HG02759 (cell line): ENCODE measurements around the gene NTN3.

Experiments used
- ATAC-seq: cut with Tn5 transposase; IDR thresholded peaks from one replicate; pipeline ENCODE4 v1.9.1; 2021; ENCODE audit warnings: mild to moderate bottlenecking, moderate library complexity; ENCODE audit not compliant: unreplicated experiment

NTN3 gene

DNA sequence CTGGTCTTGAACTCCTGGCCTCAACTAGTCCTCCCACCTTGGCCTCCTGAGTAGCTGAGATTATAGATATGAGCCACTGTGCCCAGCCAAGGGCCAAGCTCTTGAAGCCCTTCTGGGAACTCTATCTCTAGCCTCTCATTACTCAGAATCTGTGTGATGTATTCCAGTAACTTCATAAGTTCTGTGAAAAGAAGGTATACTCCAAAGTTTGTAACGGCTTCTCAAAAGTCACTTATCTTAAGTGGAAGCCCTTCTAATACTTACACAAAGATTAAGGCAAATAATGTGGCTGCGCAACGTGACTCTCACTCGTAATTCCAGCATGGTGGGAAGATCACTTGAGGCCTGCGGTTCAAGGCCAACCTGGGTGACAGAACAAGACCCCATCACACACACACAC lies 23.5 kb downstream of the NTN3 start:
- no peak for ATAC-seq

DNA sequence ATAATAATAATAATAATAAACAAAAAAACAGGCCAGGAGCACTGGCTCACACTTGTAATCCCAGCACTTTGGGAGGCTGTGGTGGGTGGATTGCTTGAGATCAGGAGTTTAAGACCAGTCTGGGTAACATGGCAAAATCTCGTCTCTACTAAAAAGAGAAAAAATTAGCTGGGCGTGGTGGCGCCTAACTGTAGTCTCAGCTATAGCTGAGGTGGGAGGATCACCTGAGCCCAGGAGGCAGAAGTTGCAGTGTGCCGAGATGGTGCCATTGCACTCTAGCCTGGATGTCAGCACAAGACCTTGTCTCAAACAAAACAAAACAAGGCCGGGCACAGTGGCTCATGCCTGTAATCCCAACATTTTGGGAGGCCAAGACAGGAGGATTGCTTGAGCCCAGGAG lies 23.9 kb downstream of the NTN3 start:
- no peak for ATAC-seq

DNA sequence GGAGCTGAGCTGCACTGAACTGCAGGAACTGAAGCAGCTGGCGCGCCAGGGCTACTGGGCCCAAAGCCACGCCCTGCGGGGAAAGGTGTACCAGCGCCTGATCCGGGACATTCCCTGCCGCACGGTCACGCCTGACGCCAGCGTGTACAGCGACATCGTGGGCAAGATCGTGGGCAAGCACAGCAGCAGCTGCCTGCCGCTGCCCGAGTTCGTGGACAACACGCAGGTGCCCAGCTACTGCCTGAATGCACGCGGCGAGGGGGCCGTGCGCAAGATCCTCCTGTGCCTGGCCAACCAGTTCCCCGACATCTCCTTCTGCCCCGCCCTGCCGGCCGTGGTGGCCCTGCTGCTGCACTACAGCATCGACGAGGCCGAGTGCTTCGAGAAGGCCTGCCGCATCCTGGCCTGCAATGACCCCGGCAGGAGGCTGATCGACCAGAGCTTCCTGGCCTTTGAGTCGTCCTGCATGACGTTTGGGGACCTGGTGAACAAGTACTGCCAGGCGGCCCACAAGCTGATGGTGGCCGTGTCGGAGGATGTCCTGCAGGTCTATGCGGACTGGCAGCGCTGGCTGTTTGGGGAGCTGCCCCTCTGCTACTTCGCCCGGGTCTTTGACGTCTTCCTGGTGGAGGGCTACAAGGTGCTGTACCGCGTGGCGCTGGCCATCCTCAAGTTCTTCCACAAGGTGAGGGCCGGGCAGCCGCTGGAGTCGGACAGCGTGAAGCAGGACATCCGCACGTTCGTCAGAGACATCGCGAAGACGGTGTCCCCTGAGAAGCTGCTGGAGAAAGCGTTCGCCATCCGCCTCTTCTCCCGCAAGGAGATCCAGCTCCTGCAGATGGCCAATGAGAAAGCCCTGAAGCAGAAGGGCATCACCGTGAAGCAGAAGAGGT lies 25.4 kb downstream of the NTN3 start:
- ATAC-seq = no peak

DNA sequence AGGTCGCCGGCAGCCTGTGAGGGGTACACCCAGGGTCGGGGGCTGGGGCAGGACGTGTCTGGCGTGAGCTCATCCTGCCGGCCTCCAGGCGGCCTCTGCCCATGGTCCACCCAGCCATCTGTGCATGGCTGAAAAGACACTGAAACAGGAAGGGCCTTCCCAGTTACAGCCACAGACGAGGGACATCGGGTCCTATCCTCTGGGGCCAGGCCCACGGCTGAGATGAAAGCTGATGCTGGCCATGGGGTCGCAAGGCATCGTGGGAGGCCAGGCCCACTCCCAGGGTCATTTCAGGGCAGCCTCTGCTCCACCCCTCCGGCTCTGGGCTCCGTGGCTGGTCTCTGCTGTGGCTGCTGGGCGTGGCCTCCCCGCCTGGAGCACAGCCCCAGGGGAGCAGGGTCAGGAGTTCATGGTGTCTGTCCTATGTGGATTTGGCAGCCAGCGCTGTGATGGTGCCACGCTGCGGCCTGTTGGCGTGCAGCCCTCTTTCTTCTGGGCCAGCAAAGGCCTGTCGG lies 26.1 kb downstream of the NTN3 start:
- ATAC-seq = no peak

DNA sequence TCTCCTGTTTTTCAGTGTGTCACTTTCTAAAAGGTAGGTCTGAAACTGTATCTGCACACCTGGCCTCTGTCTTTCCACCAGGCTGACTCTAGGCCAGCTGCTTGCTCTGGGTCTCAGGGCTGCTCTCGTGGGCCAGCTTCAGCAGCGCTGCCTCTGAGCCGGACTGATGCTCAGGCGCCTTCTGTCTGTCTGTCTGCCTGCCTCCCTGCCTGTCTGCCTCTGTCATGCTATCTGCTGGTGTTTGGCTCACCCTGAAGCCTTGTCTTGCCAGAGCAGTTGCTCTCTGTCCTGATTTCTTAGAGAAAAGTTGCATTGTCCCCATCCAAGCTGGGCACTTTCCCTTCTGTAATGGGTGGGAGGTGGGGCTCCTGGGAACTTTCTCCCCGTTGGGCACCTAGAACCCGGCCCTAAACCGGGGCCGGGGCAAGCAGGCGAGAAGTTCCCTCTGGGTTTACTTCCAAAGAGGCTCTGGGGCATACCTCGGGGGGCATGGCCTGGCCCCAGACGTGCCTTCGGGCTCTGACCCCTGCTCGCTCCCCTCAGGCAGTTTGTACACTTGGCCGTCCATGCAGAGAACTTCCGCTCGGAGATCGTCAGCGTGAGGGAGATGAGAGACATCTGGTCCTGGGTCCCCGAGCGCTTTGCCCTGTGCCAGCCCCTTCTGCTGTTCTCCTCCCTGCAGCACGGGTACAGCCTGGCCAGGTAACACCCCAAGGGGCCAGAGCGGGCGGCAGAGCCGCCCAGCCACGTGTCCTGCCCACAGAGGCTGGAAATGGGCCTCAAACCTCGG lies 26.8 kb downstream of the NTN3 start:
- ATAC-seq = no peak

DNA sequence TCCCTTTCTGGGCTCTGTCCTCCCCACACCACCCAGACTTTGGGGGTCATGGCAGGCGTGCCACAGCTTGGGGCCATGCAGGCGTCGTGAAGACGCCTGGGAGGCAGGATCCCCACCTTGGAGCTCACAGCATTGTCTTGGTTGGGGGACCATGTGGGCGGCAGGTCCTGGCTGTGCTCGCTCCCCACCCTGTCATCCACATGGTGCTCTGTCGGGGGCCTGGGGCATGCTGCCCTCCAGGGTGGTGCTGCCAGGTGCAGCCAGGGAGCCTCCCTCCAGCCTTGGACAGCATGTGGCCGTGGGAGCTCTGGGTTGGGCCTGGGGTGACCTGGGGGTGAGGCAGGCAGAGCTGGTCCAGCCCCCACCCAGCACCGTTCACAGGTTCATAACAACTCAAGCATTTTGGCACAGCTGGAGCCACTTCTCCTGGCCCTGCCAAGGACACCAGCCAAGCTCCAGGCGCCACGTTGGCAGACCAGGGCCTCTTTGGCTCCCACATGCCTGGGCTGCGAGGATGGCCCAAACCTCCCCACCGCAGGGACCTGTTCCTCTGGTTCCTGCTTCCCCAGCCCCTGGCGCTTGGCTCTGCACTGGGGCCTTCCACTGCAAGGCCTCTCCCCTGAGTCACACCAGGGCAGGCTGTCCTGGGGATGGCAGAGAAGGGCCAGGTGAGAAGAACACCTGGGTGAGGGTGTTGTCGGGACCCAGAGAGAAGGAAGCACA lies 27.6 kb downstream of the NTN3 start:
- ATAC-seq = no peak

DNA sequence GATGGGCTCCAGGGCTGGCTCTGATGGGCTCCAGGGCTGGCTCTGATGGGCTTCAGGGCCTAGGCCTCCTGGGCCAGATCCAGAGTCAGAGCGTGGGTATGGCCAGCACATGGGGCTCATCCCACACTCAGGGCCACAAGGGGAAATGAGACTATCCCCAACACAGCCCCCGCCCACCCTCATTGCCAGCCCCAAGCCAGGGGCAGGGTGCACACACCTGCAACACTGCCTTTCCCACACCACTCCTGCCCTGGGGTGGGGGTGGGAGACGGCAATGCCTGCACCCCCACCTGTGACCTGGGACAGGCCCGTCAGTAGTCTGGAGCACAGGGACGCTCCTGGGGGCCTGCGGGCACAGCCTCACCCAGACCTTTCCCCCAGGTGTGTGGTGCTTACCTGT lies 28.4 kb downstream of the NTN3 start:
- no peak for ATAC-seq

DNA sequence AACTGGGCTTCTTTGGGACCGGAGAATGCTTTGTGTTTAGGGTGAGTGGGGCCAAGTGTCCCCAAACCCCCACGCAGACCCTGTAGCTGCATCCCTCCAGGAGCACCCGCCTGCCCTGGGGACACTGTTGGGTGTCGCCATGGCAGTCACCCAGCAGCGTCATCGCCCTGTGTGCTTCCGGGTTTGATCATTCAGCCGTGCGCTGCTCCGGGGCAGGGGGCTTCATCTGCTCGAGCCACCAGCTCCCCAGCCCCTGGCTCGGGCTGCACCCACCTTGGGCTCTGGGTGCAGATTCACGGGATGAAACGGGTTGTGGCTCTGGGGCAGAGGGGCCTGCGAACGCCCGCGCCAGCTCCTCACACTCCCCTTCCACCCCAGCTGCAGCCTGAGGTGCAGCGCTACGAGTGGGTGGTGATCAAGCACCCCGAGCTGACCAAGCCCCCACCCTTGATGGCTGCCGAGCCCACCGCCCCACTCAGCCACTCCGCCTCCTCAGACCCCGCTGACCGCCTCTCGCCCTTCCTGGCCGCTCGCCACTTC lies 28.9 kb downstream of the NTN3 start:
- ATAC-seq = no peak

DNA sequence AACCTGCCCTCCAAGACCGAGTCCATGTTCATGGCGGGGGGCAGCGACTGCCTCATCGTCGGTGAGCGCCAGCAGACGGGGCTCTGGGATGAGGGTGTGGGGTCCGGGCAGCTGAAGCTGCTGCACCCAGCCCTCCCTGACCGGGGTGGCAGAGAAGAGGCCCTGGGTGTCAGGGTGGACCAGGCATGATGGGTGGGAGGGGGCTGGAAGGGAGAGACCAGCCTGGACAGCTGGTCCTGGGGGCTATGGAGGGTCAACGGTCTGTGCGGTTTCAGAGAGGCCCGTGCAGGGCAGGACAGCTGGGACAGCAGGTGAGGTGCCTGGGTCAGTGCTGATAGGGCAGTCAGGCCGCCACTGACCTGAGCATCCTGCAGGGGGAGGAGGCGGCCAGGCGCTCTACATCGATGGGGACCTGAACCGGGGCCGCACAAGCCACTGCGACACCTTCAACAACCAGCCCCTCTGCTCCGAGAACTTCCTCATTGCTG lies 29.4 kb downstream of the NTN3 start:
- ATAC-seq = no peak

DNA sequence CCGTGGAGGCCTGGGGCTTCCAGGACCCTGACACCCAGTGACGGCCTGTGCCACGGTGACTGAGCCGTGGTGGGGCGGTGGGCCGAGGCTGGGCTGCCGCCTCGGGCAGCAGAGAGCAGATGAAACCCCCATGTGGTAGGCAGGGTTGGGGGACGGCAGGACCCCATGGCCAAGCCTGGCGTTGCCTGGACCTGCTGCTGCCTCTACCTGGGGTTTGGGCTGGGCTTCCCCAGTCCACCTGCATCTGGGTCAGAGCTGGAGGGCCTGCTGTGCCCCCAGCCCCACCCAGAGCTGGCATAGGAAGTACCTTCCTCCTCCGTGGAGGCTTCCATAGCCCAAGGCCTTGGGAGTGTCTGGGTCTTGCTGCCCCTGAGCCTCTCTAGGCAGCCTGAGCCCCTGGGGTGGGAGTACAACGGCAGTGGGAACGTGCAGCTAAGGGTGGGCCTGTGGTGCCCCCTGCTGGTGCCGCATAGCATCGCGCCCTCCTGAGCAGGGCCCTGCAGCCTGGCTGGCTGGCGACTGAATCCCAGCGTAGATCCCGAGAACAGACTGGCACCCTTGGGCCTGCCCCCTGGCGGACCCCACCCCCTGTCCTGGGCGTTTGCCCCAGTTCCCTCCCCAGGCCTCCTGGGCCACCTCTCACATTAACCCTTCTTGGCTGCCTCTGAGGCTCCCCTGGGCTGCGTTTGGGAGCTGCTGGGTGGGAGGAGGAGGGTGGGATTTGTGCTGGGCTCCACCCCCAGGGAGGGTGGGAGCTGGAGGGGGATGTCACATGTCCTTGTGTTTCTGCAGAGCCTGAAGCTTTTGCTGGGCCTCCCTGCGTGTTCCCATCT lies 30.0 kb downstream of the NTN3 start:
- no peak for ATAC-seq

DNA sequence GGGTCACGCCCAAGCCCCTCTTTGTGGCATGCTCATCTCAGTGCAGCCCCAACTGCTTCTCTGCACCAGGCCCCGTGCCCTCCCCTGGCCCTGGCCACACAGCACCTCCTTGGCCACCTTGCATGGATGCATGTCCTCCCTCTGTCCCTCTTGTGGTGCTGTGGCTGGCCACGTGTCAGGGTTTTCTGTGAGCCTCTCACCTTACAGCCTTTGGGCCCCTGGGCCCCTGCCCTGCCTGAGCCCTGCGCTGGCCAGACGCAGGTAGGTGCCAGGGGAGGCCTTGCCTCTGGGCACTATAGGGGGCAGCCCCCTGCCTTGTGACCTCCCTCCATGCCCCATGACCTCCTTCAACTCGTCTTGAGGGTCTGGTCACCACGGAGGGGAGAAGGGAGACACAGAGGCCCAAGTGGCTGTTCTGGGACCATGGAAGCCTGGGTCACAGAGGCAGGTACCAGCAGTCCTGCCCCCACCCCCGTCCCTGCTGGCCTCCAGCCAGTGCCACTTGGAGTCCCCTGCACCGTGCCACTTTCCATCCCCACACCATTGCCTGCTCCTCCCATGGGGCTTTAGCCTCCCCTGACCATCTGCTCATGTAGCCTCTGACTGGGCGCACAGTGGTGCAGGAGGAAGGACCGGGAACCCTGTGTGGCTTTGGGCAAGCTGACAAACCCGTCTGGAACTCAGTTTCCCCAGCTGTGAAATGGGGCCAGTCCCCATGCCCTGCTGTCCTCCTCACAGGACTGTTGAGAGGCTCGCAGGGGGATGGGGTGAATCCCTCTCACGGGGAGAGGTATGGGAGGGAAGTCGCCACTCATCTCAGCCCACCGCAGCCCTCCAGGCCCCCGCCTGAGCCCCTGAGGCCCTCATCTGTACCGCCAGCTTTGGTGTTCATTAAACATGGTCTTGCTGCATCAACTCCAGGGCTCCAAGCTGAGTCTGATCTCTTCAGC lies 31.1 kb downstream of the NTN3 start:
- ATAC-seq = no peak

DNA sequence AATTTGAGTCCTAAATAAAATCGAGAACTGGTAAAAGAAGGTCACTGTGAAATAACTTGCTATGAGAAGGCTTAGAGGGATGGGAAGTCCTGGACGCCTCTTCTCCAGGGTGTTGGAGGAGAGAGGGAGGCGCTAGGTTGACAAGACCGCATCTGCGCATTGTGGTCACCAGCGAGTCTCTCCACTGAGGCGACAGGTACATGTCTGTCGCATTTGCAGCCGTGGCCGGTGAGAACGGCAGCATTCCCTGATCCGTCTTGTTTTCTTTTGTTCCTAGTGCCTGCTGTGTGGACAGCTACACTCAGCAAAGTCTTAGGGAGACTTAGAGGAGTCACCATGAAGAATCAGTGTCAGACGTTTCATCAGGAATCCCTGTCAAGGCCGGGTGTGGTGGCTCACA lies 34.6 kb downstream of the NTN3 start:
- no peak for ATAC-seq

DNA sequence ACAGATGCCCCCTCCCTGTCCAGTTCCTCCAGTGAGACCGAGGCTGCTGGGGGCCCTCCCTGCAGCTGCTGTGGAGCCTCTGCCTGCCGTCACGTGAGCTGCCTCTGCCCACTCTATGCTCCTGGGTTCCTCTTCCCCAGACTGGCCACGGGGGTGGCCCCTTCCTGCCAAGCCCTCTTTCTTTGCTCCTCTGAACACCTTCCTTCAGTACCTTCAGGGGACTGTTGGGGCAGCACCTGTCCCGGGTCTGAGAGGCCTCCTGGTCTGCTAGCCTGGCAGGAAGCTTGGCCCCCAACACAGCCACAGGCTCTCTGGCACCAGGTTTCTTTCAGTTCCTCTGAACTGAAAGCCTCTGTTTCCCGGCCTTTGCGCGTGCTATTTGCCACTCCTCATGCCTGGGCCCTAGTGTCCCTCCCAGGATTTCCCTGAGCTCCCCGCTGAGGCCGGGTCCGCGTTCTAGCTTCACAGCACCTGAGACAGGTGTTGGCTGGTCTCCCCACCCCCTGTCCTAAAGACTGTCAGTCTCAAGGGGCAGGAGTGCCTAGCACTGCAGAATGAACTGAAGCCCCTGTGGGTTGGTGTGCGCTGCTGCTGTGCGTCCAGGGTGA lies 36.1 kb downstream of the NTN3 start:
- ATAC-seq = peak; percentile 56

DNA sequence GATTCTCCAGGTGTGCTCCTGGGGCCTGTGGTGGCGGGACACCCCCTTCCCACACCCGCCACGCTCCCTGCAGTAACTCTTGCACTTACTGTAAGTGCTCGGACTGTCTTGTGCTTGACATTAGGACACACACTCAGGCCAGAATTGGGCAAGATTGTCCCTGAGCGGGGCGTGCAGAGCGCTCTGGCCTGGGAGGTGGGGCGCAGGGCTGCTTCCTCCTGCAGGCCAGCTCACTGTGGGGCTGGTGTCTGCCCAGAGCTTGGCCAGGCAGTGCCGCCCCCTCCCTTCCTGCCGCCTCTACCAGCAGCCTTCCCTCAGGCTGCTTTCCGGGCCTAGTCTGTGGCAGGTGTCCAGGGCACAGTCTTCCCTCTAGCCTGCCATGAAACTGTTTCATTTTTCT lies 36.6 kb downstream of the NTN3 start:
- peak; percentile 17 for ATAC-seq

DNA sequence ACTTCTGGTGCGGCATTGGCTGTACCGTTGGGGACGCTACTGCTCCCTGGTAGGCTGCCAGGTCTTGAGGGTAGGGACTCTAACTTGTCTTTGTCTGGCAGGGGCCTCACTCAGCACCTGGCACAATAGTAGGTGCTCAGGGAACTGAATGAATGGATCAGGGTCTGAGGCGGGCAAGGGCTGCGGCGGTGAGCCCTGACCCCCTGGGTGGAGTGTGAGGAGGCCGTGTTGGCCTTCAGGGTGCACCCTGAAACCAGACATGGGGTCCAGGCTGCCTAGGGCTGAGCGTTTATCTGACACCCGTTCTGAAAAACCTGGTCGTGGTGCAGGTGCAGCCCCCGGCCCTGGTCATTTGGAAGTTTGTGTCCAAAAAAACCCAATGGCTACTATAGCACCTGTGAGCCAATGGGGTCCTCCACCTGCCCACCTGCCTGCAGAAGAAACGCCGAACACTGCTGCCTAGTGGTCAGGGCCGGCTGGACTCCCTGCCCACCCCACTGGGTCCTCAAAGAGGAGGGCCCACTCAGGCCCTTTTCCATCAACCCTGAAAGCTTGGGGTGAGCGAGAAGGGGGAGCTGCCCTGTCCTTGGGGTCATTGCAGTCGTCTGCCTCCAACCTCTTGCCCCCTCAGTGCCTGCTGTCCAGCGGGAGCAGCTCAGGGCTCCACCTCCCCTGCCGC lies 37.8 kb downstream of the NTN3 start:
- no peak for ATAC-seq

DNA sequence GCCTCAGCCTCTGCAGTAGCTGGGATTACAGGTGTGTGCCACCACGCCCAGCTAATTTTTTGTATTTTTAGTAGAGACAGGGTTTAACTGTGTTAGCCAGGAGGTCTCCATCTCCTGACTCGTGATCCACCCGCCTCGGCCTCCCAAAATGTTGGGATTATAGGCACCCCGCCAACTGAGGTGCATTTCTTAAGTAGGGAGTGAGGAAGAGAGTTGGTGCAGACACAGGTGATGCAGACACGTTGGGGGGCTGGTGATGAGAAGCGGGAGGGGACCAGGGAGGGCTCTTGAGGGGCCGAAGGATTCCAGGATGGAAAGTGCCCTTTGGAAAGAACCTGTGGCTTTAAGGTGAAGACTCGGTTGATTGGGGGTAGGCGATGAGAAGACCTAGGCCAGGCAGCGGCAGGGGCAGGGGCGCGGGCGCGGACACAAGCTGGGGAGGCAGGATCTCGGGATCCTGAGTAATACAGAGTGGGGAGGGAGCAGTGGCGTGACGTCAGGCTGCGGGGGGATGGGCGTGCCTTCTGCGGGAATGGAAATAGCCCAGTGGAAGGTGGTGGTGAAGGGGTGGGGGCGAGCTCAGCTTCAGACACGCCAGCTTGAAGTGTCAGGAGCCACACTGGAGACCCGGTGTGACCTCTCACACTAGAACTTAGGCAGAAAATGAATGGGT lies 40.2 kb downstream of the NTN3 start:
- no peak for ATAC-seq

DNA sequence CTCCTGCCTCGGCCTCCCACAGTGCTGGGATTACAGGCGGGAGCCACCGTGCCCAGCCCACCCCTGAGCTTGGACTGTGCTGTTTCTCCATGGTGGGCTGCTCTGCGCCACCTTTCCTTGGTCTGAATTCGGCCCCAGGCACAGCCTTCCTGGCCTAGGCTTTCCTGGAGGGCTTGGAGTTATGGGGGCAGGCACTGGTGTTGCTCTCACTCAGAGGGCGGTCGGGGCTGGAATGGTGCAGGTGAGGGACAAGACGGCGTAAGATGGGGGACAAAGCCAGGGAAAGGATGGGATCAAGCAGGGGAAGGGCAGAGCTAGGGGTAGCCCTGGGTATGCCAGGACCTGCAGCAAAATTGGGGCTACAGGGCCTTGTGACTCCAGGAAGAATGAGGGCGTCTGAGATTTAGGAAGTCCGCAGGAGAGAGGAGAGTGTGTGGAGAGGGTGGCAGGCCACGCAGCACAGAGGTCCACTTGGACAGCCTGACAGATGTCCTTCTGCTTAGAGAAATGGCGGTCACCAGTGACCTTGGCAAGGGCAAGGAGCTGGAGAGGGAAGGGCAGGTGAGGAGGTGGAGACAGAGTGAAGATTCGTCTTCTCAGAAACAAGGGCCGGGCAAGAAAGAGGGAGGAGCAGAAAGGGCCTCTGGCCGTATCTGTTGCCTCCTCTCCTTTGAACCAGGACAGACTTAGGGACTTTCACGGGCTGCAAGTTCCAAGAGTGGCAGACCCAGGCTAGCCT lies 41.1 kb downstream of the NTN3 start:
- ATAC-seq = no peak
